Retinal pigment epithelial cell (primary cell): ENCODE data around the gene ANKS4B.
A peak's percentile ranks its signal among the peaks of the same experiment; 100 is the strongest.

Experiments
- DNase-seq: peaks from one replicate; pipeline ENCODE4 v3.0.0-alpha.2; 2010; ENCODE audit warnings: low read depth
- H3K4me3 ChIP-seq: 2 replicates; pipeline ENCODE4 v1.5.1; 2011; ENCODE audit warnings: mild to moderate bottlenecking, low read length, control low read depth, moderate library complexity
- TF ChIP-seq, protein P1 (sequence below): conservative IDR thresholded peaks from 2 replicates; pipeline ENCODE4 v1.5.1; 2011; ENCODE audit warnings: low read depth, low read length, control low read depth, inconsistent platforms

ANKS4B gene

DNA sequence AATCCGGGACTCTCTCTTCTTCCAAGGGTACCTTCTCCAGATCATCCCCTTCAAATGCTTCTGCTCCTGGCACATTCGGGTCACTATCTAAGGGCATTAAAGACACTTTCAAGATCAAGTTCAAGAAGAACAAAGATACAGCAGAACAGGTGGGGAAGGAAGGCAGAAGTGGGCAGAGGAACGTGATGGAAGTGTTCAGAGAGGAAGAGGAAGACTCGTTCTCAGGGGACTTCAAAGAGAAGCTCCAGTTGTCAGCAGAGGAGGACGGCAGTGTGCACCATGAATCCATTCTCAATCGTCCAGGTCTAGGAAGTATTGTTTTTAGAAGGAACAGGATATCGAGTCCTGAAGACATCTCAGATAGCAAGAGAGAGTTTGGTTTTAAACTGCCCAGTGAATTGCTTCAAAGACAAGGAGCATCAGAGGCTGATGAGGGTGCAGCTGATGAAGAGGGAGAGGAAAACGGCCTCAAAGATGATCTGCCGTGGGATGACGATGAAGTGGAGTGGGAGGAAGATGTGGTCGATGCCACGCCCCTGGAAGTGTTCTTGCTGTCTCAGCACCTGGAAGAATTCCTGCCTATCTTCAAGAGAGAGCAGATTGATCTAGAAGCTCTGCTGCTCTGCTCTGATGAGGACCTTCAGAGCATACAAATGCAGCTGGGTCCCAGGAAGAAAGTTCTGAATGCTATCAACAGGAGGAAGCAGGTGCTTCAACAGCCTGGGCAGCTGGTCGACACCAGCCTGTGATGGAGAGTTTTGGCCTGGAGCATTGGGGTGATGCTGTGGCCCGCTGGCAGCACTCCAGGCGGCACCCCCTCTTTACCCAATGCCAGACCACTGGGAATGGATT is 16.8 kb downstream of the ANKS4B start:
- DNase-seq: no peak
- no peak overlapping the region for H3K4me3 ChIP-seq

DNA sequence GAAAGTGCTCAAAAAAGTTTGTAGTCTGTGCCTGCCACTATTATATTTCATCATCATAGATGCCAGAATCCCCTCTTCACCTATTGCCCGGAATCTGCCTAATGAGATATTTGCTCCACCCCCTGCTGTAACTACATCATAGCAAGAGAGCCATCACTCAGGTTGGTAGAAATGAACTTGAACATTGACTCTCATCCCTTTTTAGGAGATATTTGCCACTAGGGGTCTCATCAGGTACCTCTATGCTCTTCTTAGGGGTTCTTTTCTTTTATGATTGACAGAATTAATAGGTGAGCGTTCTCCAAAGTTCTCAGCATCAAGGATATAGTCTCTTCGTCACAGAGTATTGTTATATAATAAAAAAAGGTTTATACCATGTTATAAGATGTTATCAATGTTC is 20.0 kb downstream of the ANKS4B start:
- DNase-seq: no peak
- TF ChIP-seq, protein P1, sequence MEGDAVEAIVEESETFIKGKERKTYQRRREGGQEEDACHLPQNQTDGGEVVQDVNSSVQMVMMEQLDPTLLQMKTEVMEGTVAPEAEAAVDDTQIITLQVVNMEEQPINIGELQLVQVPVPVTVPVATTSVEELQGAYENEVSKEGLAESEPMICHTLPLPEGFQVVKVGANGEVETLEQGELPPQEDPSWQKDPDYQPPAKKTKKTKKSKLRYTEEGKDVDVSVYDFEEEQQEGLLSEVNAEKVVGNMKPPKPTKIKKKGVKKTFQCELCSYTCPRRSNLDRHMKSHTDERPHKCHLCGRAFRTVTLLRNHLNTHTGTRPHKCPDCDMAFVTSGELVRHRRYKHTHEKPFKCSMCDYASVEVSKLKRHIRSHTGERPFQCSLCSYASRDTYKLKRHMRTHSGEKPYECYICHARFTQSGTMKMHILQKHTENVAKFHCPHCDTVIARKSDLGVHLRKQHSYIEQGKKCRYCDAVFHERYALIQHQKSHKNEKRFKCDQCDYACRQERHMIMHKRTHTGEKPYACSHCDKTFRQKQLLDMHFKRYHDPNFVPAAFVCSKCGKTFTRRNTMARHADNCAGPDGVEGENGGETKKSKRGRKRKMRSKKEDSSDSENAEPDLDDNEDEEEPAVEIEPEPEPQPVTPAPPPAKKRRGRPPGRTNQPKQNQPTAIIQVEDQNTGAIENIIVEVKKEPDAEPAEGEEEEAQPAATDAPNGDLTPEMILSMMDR: no peak
- no peak overlapping the region for H3K4me3 ChIP-seq

More for the DNA sequence above, 16.8 kb downstream of the ANKS4B start:
- TF ChIP-seq, protein P1: no peak

DNA sequence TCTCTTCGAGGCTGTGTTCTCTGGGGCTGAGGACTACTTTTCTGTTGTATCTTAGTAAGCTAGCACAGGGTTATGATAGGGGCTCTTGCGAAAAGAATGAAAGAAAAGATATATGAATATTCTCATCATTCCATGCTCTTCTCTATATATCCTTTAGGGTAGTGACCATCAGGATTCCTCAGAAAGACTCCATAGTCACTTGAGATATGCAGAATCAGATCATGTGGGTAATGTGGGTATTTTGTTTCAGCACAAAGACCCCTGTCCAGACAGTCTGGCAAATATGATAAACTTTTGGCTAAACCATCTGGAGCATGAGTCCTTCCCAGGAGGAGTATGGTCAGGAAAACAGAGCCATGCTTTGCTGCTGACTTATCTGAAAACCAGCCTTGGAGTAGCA is 23.1 kb downstream of the ANKS4B start:
- no peak overlapping the region for H3K4me3 ChIP-seq
- no peak for DNase-seq
- TF ChIP-seq, protein P1: no peak

DNA sequence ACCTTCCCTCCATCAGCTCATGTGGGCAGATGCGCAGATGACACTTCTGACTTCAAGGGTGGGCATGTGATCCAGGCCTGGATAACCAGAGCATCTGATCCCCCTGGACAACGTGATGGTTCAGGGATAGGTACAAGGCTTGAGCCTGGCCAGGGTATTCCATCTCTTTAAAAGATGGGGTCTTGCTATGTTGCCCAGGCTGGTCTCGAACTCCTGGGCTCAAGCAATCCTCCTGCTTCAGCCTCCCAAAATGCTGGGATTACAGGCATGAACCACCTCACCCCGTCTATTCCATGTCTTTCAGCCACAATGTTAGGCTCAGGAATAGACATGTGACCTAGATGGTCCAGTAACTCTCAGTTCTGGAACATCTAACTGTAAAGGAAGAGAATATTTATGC is 23.8 kb downstream of the ANKS4B start:
- TF ChIP-seq, protein P1: no peak
- no peak for DNase-seq
- H3K4me3 ChIP-seq: no peak overlapping the region

DNA sequence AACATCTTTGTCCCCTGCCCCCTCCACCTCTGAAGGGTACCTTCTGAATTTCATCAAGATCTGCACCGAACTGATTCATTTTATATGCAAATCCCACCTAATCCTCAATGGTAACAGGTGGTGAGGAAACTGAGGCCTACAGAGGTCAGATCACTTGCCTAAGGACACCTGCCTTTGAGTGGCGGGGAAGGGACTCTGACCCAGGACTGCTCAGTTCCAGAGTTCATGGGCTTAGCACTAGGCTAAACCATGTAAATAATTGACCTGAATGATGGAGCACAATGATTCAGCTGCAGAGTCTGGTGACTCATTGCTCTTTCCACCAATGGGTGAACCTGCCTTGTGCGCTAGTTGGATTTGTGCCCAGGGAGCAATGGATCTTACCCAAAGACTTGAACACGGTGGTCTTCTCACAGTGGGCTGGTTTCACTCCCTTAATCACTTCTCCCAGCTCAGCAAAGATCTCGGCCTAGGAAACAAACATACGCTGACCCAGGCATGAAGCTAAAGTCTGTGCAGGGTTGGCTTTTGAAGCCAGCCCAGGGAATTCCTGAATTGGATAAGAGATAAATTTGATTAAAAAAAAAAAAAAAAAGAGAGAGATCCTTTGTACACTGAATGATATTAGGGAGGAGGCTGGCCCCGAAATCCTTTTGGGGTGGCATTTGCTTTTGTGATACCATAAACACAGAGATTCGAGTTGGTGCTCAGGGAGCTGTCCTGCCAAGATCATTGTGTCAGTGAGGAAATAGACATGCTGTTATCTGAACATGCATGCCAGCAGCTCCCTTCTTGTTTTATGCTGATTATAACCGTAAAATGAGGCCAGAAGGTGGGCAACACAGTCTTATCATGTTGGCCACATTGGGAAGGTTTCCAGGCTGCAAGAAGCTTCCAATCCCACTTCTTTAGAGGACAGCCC is 27.6 kb downstream of the ANKS4B start:
- TF ChIP-seq, protein P1: no peak
- H3K4me3 ChIP-seq: no peak overlapping the region
- peak; percentile 63 for DNase-seq

DNA sequence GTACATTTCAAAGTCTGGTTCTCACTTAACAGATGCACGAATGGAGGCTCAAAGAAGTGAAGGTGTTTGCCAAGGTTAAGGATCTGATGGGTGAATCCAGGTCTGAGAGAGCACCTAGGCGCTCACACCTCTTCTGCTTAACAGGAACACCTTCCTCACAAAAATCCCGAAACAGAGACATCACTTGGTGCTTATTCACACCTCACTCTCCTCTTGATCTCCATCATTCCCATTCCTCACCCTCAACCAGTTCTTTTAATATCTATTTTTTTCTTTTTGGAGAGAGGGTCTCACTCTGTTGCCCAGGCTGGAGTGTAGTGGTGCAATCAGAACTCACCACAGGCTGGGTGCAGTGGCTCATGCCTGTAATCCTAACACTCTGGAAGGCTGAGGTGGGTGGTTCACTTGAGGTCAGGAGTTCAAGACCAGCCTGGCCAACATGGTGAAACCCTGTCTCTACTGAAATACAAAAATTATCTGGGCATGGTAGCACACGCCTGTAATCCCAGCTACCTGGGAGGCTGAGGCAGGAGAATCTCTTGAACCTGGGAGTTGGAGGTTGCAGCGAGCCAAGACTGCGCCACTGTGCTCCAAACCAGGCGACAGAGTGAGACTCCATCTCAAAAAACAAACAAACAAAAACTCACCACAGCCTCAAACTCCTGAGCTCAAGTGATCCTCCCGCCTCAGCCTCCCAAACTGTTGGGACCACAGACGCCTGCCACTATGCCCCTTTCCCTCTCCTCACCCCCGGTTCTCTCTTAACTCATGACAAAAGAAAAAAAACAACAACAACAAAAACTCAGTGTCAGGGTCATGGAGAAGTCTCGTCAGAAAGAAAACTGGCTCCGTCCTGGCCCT is 29.5 kb downstream of the ANKS4B start:
- TF ChIP-seq, protein P1: no peak
- no peak for DNase-seq

More for the DNA sequence above, 29.5 kb downstream of the ANKS4B start:
- no peak overlapping the region for H3K4me3 ChIP-seq
